Mesendoderm (in vitro differentiated cells): ENCODE measurements around the gene WWC1.

Experiments used
- DNase-seq: peaks from one replicate; pipeline ENCODE4 v3.0.0; 2013
- H2AK5ac ChIP-seq: 2 replicates; pipeline ENCODE4 v1.6.1; 2013; ENCODE audit warnings: low read length, inconsistent platforms
- H2BK120ac ChIP-seq: 2 replicates; pipeline ENCODE4 v1.6.1; 2013; ENCODE audit warnings: low read depth, mild to moderate bottlenecking, low read length, moderate library complexity, mixed read lengths
- H2BK15ac ChIP-seq: replicated peaks from 2 replicates; pipeline ENCODE4 v1.6.1; 2013; ENCODE audit warnings: low read depth, mild to moderate bottlenecking, moderate library complexity
- H2BK5ac ChIP-seq: 2 replicates; pipeline ENCODE4 v1.6.1; 2013; ENCODE audit warnings: low read length, inconsistent platforms
- H3K18ac ChIP-seq: 2 replicates; pipeline ENCODE4 v1.6.1; 2013; ENCODE audit warnings: mild to moderate bottlenecking, low read length, mixed read lengths
- H3K23ac ChIP-seq: one replicate; pipeline ENCODE4 v1.6.1; 2013; ENCODE audit warnings: low read length
- H3K27ac ChIP-seq: 2 replicates; pipeline ENCODE4 v1.5.1; 2013; ENCODE audit warnings: low read depth, mild to moderate bottlenecking, inconsistent platforms, low read length, moderate library complexity
- H3K27me3 ChIP-seq: 2 replicates; pipeline ENCODE4 v1.6.1; 2013; ENCODE audit warnings: low read length, control low read depth, mild to moderate bottlenecking, inconsistent platforms; ENCODE audit not compliant: insufficient read depth, poor library complexity
- H3K36me3 ChIP-seq: 2 replicates; pipeline ENCODE4 v1.6.1; 2013; ENCODE audit warnings: low read length, inconsistent platforms; ENCODE audit not compliant: control insufficient read depth, insufficient read depth
- H3K4ac ChIP-seq: one replicate; pipeline ENCODE4 v1.6.1; 2013; ENCODE audit warnings: low read depth, mild to moderate bottlenecking, low read length, moderate library complexity
- H3K4me1 ChIP-seq: 2 replicates; pipeline ENCODE4 v1.6.1; 2013; ENCODE audit warnings: low read depth, low read length, inconsistent platforms; ENCODE audit not compliant: control insufficient read depth
- H3K4me2 ChIP-seq: 2 replicates; pipeline ENCODE4 v1.6.1; 2013; ENCODE audit warnings: low read length
- H3K4me3 ChIP-seq: 2 replicates; pipeline ENCODE4 v1.5.1; 2013; ENCODE audit warnings: mild to moderate bottlenecking, low read length
- H3K56ac ChIP-seq: one replicate; pipeline ENCODE4 v1.6.1; 2013; ENCODE audit warnings: low read length
- H3K79me1 ChIP-seq: 2 replicates; pipeline ENCODE4 v1.6.1; 2013; ENCODE audit warnings: low read length, inconsistent platforms
- H3K79me2 ChIP-seq: 2 replicates; pipeline ENCODE4 v1.6.1; 2013; ENCODE audit warnings: mild to moderate bottlenecking, low read length; ENCODE audit not compliant: control insufficient read depth, insufficient read depth
- H3K9ac ChIP-seq: 2 replicates; pipeline ENCODE4 v1.6.1; 2013; ENCODE audit warnings: low read length, inconsistent platforms
- H4K5ac ChIP-seq: one replicate; pipeline ENCODE4 v1.6.1; 2013; ENCODE audit warnings: low read length
- H4K8ac ChIP-seq: one replicate; pipeline ENCODE4 v1.6.1; 2013; ENCODE audit warnings: low read depth, mild to moderate bottlenecking, control low read depth, low read length, moderate library complexity
- WGBS: extraction: QIAGEN DNeasy Blood & Tissue Kit; methylation state at CpG from one replicate; pipeline ENCODE4 v1.1.7; 2013; ENCODE audit warnings: low lambda C conversion rate, missing lambda C conversion rate; ENCODE audit not compliant: insufficient coverage; ENCODE audit errors: extremely low coverage; 5-methylcytosine and 5-hydroxymethylcytosine counted together

WWC1 gene

DNA sequence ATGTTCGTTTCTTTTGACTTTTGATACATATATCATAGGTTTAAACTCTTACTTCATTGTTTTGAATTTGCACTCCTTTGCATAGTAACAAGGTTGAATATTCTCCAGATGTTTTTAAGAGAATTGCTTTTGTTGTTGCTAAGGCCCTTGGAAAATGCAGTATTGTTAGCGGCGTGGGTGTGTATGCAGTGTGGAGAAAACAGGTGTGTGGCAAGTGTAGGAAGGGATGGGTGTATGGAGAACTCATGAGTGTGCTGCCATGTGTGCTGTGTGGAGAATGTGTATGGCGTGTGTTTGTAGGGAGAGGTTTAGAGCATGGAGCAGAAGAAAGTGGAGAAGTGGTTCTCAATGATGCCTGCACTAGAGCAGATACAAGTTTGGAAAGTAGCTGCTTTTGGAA is 87.3 kb downstream of the WWC1 start:
- Histone ChIP-seq H3K36me3 (no peaks in the 10 kb centered on the region), H2BK15ac (no peak overlapping the region), H3K18ac (no peak overlapping the region), H3K4me3 (no peak overlapping the region), H2AK5ac (no peak overlapping the region), H4K5ac (no peak overlapping the region), H3K79me2 (no peaks in the 10 kb centered on the region), H2BK120ac (no peak overlapping the region), H3K23ac (no peak overlapping the region), H3K27me3 (no peaks in the 10 kb centered on the region), H2BK5ac (no peak overlapping the region), H4K8ac (no peak overlapping the region), H3K27ac (no peak overlapping the region), H3K56ac (no peak overlapping the region), H3K4me1 (no peaks in the 10 kb centered on the region), H3K79me1 (peaks cover 2% of the 10 kb centered on the region), H3K9ac (no peak overlapping the region), H3K4me2 (no peak overlapping the region), H3K4ac (no peak overlapping the region)
- no peak for DNase-seq
- no CpG with 5 or more reads among the region's 4 CpGs for WGBS

DNA sequence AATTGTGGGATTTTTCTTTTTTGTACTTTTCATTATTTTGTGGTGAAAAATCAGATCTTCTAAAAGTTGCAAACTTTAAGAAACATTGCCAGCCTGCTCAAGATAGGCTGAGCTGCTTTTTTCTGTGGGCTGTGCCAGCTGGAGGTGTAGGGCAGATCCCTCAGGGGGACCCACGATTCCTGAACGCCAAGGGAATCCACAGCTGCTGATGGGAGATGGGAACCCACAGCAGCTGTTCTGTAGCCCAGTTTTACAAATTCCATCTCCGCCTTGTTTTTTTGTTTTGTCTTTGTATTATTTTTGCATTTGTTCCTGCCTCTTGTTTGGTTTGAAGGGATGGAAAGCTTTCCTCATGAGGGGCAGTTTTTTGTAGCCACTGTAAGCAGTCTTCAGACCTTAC is 91.0 kb downstream of the WWC1 start:
- Histone ChIP-seq H3K79me1 (peaks cover 2% of the 10 kb centered on the region), H3K4ac (no peak overlapping the region), H3K9ac (no peak overlapping the region), H4K5ac (no peak overlapping the region), H3K79me2 (no peaks in the 10 kb centered on the region), H4K8ac (no peak overlapping the region), H3K4me3 (no peak overlapping the region), H3K4me2 (no peak overlapping the region), H3K56ac (no peak overlapping the region), H3K27ac (no peak overlapping the region), H2BK120ac (no peak overlapping the region), H2BK5ac (no peak overlapping the region), H2AK5ac (no peak overlapping the region), H2BK15ac (no peak overlapping the region), H3K18ac (no peak overlapping the region), H3K23ac (no peak overlapping the region), H3K36me3 (peaks cover 2% of the 10 kb centered on the region), H3K4me1 (no peaks in the 10 kb centered on the region), H3K27me3 (no peaks in the 10 kb centered on the region)
- no CpG with 5 or more reads among the region's 3 CpGs for WGBS
- DNase-seq, result no peak

DNA sequence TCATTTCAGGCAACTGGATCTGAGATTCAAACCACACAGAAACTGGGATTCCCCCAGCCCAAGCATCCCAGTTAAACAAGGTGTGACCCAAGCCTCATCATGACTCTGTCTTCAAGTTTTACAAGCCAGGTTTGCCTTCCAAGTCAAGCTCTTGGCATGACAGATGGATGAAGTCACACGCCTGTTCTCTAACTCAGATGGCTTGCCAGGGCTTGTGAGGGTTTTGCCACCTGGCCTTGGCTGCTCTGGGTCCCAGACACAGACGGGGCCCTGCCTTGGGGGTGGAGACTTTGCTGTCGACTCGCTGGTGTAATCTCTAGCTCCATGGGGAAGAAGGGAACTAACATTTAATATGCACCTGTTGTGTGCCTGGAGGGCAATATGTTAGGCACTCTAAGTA is 99.0 kb downstream of the WWC1 start:
- Histone ChIP-seq H3K27ac (no peak overlapping the region), H4K8ac (no peak overlapping the region), H2BK120ac (no peak overlapping the region), H3K4me1 (no peaks in the 10 kb centered on the region), H3K4ac (no peak overlapping the region), H2BK5ac (no peak overlapping the region), H3K23ac (no peak overlapping the region), H3K9ac (no peak overlapping the region), H3K18ac (no peak overlapping the region), H3K56ac (no peak overlapping the region), H3K4me3 (no peak overlapping the region), H3K36me3 (no peaks in the 10 kb centered on the region), H3K4me2 (no peak overlapping the region), H4K5ac (no peak overlapping the region), H3K27me3 (no peaks in the 10 kb centered on the region), H2AK5ac (no peak overlapping the region), H2BK15ac (no peak overlapping the region), H3K79me1 (no peaks in the 10 kb centered on the region), H3K79me2 (no peaks in the 10 kb centered on the region)
- no peak for DNase-seq
- WGBS, result no CpG with 5 or more reads among the region's 4 CpGs

DNA sequence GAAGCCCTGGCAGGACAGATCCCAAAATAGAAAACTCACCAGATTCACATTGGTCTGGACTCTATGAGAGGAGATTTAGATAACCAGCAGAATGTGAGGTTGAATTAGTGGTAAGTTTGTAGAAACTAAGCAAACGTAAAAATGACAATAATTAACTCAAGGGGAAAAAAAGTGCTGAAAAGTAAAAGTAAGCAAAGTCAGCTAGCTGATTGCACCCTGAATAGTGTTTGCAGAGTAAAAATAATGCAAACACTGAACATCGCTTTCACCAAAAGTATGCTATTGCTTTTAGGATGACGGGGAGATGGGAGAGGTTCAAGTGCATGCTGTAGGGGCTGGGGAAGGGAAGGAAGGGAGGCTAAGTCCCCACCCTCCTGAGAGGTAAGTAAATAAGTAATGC is 102.3 kb downstream of the WWC1 start:
- Histone ChIP-seq H3K18ac (no peak overlapping the region), H3K4me3 (no peak overlapping the region), H4K5ac (no peak overlapping the region), H2BK5ac (no peak overlapping the region), H3K4ac (no peak overlapping the region), H3K27ac (no peak overlapping the region), H2BK15ac (no peak overlapping the region), H3K79me2 (no peaks in the 10 kb centered on the region), H3K9ac (no peak overlapping the region), H2AK5ac (no peak overlapping the region), H3K23ac (no peak overlapping the region), H4K8ac (no peak overlapping the region), H3K56ac (no peak overlapping the region), H3K36me3 (no peaks in the 10 kb centered on the region), H2BK120ac (no peak overlapping the region), H3K4me1 (no peaks in the 10 kb centered on the region), H3K27me3 (no peaks in the 10 kb centered on the region), H3K79me1 (no peaks in the 10 kb centered on the region), H3K4me2 (no peak overlapping the region)
- no peak for DNase-seq
- no CpG with 5 or more reads among the region's 3 CpGs for WGBS

- no peak for DNase-seq
Measured at GRCh38 chr5:168400429-168401220, 109.2 kb downstream of the WWC1 start.

DNA sequence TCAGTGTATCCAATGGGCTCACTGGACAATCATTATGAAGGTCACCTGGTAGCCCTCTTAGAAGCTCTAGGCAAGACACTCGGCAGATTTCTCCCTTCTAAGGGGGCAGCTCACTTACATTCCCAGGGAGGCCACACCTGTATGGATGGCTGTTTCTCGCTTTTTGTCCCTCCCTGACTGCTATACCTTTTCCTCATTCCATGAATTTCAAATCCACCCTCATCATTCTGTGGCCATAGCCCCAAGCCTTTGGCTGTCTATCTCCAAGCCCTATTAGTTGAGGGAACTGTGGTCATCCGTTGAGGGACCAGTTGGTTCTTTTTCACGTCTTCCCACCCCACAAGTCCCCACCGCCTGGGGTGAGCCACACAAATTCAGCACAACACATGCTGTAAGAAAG is 109.8 kb downstream of the WWC1 start:
- H2AK5ac ChIP-seq, result no peak overlapping the region
- H3K27ac ChIP-seq, result no peak overlapping the region
- H4K5ac ChIP-seq, result no peak overlapping the region
- no peak overlapping the region for H2BK5ac ChIP-seq
- H3K4ac ChIP-seq, result no peak overlapping the region
- H2BK120ac ChIP-seq, result no peak overlapping the region
- no peaks in the 10 kb centered on the region for H3K79me1 ChIP-seq
- H3K23ac ChIP-seq, result no peak overlapping the region
- H3K4me1 ChIP-seq, result no peaks in the 10 kb centered on the region
- H3K9ac ChIP-seq, result no peak overlapping the region
- H2BK15ac ChIP-seq, result no peak overlapping the region
- no peak overlapping the region for H4K8ac ChIP-seq
- no peak for DNase-seq
- no peak overlapping the region for H3K4me2 ChIP-seq
- no peak overlapping the region for H3K4me3 ChIP-seq
- no peaks in the 10 kb centered on the region for H3K27me3 ChIP-seq
- no peak overlapping the region for H3K56ac ChIP-seq
- no peak overlapping the region for H3K18ac ChIP-seq
- H3K36me3 ChIP-seq, result peaks cover 2% of the 10 kb centered on the region
- WGBS, result no CpG with 5 or more reads among the region's 5 CpGs
- no peaks in the 10 kb centered on the region for H3K79me2 ChIP-seq

More at GRCh38 chr5:168400429-168401220, 109.2 kb downstream of the WWC1 start:
- no CpG with 5 or more reads among the region's 4 CpGs for WGBS
- no peaks in the 10 kb centered on the region for H3K27me3 ChIP-seq
- H3K4me2 ChIP-seq, result no peak overlapping the region
- no peak overlapping the region for H3K9ac ChIP-seq
- H3K79me2 ChIP-seq, result no peaks in the 10 kb centered on the region
- H2BK15ac ChIP-seq, result no peak overlapping the region
- no peak overlapping the region for H3K23ac ChIP-seq
- no peaks in the 10 kb centered on the region for H3K36me3 ChIP-seq
- no peak overlapping the region for H3K18ac ChIP-seq
- H3K79me1 ChIP-seq, result no peaks in the 10 kb centered on the region
- no peaks in the 10 kb centered on the region for H3K4me1 ChIP-seq
- no peak overlapping the region for H4K8ac ChIP-seq
- H4K5ac ChIP-seq, result no peak overlapping the region
- H2BK120ac ChIP-seq, result no peak overlapping the region
- H3K4me3 ChIP-seq, result no peak overlapping the region
- H2AK5ac ChIP-seq, result no peak overlapping the region
- H3K27ac ChIP-seq, result no peak overlapping the region
- H3K4ac ChIP-seq, result no peak overlapping the region
- H3K56ac ChIP-seq, result no peak overlapping the region
- no peak overlapping the region for H2BK5ac ChIP-seq
